IPS-11a (cell line): ENCODE data around the gene DNASE2.
"Not testable (repeated sequence)": the region's sequence is repeated elsewhere in the genome, so short reads cannot be mapped to it uniquely, and the experiment has no call there.

Experiments
- H3K4me3 ChIP-seq: one replicate; pipeline ENCODE4 v1.5.1; 2013; ENCODE audit warnings: low read depth, low read length, control low read depth

DNASE2 gene

GRCh38 chr19:12865746-12866415, 15.4 kb downstream of the DNASE2 start:
- H3K4me3 ChIP-seq: no peak overlapping the region

GRCh38 chr19:12864721-12865715, 16.2 kb downstream of the DNASE2 start:
- H3K4me3 ChIP-seq: no peak overlapping the region

DNA sequence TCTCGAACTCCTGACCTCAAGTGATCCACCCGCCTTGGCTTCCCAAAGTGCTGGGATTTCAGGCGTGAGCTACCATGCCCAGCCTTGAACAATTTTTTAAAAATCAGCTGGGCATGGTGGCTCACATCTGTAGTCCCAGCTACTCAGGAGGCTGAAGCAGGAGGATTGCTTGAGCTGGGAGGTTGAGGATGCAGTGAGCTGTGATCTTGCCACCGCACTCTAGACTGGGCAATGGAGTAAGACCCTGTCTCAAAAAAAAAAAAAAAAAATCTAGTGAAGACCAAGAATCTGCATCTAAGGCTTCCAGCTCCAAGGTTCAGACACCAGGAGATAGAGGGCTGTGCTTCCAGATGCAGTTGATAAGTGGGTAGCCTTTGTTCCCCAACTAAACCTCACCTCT, 17.1 kb downstream of the DNASE2 start:
- no peak overlapping the region for H3K4me3 ChIP-seq

DNA sequence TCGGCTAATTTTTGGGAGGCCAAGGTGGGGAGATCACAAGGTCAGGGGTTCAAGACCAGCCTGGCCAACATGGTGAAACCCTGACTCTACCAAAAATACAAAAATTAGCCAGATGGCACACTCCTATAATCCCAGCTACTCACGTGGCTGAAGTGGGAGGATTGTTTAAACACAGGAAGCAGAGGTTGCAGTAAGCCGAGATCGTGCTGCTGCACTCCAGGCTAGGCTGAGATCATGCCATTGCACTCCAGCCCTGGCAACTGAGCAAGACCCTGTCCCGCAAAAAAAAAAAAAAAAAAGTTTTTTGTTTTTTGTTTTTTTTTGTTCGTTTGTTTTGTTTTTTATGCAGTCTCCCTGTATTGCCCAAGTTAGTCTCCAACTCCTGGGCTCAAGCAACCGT, 21.7 kb downstream of the DNASE2 start:
- no peak overlapping the region for H3K4me3 ChIP-seq

GRCh38 chr19:12858041-12858928, 23.0 kb downstream of the DNASE2 start:
- no peak overlapping the region for H3K4me3 ChIP-seq

GRCh38 chr19:12856653-12857052, 24.6 kb downstream of the DNASE2 start:
- no peak overlapping the region for H3K4me3 ChIP-seq

- no peak overlapping the region for H3K4me3 ChIP-seq
These were observed 33.8 kb downstream of the DNASE2 start for GRCh38 chr19:12847159-12848139.

- H3K4me3 ChIP-seq: not testable (repeated sequence)
These were observed 34.6 kb downstream of the DNASE2 start for GRCh38 chr19:12846613-12847012.

DNA sequence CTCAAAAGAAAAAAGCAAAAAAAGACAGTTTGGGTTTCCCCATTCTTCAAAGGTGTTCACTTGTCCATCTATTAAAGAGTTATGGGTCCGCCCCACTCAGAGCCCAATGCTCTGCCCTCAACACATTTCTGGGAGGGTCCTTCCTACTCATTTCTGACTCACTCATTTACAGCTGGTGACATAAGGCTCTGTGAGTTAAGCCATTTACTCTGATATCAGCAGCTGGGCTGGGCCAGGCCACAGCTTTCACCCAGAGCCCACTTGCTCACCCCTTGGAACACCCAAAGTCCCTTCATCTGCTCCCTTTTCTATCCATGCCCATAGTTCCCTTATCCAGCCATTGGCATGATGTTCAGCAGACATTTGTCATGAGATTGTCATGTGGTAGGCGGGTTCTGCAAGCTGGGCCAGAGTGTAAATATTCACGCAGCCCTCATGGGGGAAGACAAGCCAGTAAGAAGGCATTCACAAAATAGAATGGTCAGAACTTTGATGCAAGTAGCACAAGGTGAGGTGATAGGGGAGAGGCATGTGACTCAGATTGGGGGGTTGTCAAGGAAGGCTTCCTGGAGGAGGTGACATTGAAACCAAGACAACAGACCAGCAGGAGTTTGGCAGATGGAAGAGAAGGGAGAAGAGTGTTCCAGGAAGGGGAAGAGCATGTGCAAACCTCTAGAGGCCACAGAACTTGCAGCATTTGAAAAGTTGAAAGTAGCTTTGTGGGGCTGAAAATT, 37.1 kb downstream of the DNASE2 start:
- no peak overlapping the region for H3K4me3 ChIP-seq

- H3K4me3 ChIP-seq: no peak overlapping the region
These were observed 37.9 kb downstream of the DNASE2 start for GRCh38 chr19:12843328-12843727.

- H3K4me3 ChIP-seq: no peak overlapping the region
These were observed 38.7 kb downstream of the DNASE2 start for GRCh38 chr19:12842511-12842910.

DNA sequence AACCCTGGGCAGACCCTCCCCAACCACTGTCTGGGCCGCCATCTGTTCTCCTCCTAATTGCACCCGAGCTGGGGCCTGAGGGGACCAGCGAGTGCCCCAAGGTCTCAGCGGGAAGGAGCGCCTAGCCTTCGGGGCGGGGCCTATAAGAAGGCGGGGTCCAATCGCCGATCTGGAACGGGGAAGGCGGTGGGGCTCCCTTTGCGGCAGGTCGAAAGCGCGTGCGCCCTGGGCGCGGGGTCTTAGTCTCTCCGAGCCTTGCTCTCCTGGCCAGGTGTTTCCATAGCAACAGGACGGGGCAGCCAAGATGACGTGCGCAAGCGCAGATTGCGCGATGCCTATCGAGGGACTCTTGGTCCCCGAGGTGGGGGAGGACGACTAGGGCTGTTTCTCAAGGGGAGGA, 40.2 kb downstream of the DNASE2 start:
- H3K4me3 ChIP-seq: peak overlapping the region; percentile 25

GRCh38 chr19:12840091-12841079, 40.9 kb downstream of the DNASE2 start:
- peak overlapping the region; percentile 25 for H3K4me3 ChIP-seq

DNA sequence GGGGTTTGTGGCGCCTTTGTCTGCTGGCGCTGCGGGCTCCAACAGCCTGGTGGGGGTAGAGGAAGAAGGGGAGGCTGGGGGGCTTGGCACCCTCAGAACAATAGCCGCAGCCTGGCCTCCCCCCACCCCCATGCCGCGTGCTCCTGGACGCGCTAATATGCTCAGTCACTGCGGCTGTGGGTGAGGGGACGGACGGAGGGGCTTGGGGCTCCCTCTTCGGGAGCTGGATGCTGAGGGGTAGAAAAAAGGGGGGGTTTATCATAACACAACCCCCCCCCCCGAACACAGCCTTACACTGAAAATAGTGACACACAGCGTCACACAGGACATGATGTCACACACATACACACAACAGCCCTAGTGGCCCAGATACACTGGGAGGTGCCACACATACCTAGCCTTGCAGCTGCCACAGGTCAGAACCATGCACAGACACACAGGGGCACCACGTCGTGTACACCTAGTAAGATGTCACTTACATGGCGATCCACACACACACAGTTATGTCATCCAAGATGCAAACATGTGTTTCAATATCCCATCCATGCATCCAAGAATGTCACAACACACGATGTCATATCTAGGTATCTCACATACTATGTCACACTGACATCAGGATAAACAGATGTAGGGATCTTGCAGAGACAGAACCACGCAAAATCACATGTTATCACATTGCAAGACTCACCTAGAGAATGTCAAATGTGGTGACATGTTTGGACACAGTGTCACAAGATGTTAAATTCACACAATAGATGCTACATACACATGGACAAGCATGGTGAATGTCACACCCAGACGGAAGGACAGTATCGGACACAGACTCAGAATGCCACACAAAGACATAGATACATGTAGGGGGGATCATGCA, 42.1 kb downstream of the DNASE2 start:
- H3K4me3 ChIP-seq: peak overlapping the region; percentile 56

- H3K4me3 ChIP-seq: peak within 1 kb of the TSS; percentile 56
These were observed 42.9 kb downstream of the DNASE2 start, which contains the start of gene MAST1 for GRCh38 chr19:12838182-12838885. Gene MAST1, plus strand, starts transcription at chr19:12838515. Its CDS starts 58 bp downstream, at chr19:12838573.

- H3K4me3 ChIP-seq: no peak overlapping the region
These were observed 44.0 kb downstream of the DNASE2 start for GRCh38 chr19:12837225-12837624.
